Muscle of leg (tissue), 11 donors: Measurements from ENCODE around the gene AIP. TPM values are rescaled to one million over a fixed set of nuclear protein-coding genes. Genes with fewer than 3 reads are reported as not detected.
A peak's percentile ranks its signal among the peaks of the same experiment; 100 is the strongest.
"Not testable (repeated sequence)": the region's sequence is repeated elsewhere in the genome, so short reads cannot be mapped to it uniquely, and the experiment has no call there.

Source experiments
- DNase-seq: peaks from one replicate; pipeline ENCODE4 v3.0.0; 2013
- H3K27ac ChIP-seq: one replicate; pipeline ENCODE4 v1.5.1; 2013; ENCODE audit warnings: mild to moderate bottlenecking, low read length, control low read depth
- H3K27me3 ChIP-seq: one replicate; pipeline ENCODE4 v1.6.1; 2013; ENCODE audit warnings: low read length; ENCODE audit not compliant: control insufficient read depth, insufficient read depth
- H3K36me3 ChIP-seq: one replicate; pipeline ENCODE4 v1.6.1; 2013; ENCODE audit warnings: low read length; ENCODE audit not compliant: control insufficient read depth, insufficient read depth
- H3K4me1 ChIP-seq: one replicate; pipeline ENCODE4 v1.6.1; 2013; ENCODE audit warnings: low read length; ENCODE audit not compliant: control insufficient read depth, insufficient read depth
- H3K4me3 ChIP-seq: one replicate; pipeline ENCODE4 v1.5.1; 2013; ENCODE audit warnings: low read length, control low read depth
- H3K9me3 ChIP-seq: replicated peaks from 2 replicates; pipeline ENCODE4 v1.6.1; 2013; ENCODE audit warnings: low read depth, low read length; ENCODE audit not compliant: control insufficient read depth
- WGBS: methylation state at CpG from one replicate; pipeline ENCODE4 v1.1.5; 2013; ENCODE audit warnings: missing lambda C conversion rate; ENCODE audit not compliant: insufficient coverage; 5-methylcytosine and 5-hydroxymethylcytosine counted together
- polyA plus RNA-seq, 8 donors: library from polyadenylated mRNA; unstranded; fragments of 120-200 nt; gene quantifications; one replicate each; pipeline versions ENCODE4 v1.2.1 to v1.2.3, GENCODE V29; 2013; ENCODE audit warnings: inconsistent platforms in 1 of 8, low replicate concordance in 1 of 8; ENCODE audit not compliant: insufficient read length in 8 of 8, insufficient read depth in 1 of 8
- total RNA-seq: library from RNA; stranded (reverse); fragments of 120-200 nt; gene quantifications from one replicate; pipeline ENCODE4 v1.2.4, GENCODE V29; 2013

The AIP gene
- total and polyA plus RNA-seq, 9 donors: 41.2 to 60.3 (median 52.8) TPM

DNA sequence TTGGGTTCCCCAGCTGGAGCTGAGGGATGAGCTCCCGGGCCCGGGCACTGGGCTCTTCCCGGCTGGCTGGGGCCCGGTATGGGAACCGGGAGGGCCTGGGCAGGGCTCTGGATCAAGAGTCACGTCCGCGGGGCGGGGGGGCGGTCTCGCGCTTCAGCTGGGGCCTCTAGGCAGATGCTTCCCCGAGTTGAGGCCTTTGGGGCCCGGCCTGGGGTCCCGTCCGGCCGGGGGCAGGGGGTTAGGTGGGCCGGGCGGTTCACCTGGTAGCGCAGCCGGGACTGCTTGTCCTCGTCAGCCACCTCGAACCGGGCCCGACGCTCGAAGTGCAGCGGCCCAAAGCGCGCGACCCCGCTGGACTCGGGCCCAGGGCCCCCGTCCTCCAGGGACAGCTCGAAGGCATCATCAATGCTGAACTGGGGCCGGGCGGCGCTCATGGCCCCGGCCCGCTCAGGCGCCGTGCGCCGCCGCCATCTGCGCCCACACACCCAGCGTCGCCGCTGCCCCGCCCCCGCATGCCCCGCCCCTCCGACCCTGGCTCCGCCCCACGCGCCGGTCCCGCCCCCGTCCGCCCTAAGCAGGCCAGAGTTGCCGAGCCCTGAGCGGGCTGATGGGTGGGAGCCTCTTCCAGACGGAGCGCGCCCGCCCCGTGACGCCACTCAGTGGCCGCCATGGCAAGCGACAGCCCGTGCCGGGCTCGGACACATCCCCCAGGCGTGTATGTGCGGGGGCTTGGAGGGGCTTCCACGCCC lies 13.9 kb upstream of the AIP start, which contains the start of gene TMEM134:
Gene TMEM134 (minus strand): TSS at position 493 of the 749 bp plus-strand sequence. CDS start 59 bp downstream, at position 434.
- Histone ChIP-seq H3K4me1 (peaks cover 31% of the 10 kb centered on the region), H3K36me3 (peaks cover 9% of the 10 kb centered on the region), H3K9me3 (no peaks in the 10 kb centered on the region), H3K27me3 (peaks cover 2% of the 10 kb centered on the region), H3K27ac (peak within 1 kb of the TSS; percentile 92), H3K4me3 (peak within 1 kb of the TSS; percentile 81)
- peak; percentile 97 for DNase-seq
- WGBS: under 1% methylated on average over 72 of the region's 76 CpGs

DNA sequence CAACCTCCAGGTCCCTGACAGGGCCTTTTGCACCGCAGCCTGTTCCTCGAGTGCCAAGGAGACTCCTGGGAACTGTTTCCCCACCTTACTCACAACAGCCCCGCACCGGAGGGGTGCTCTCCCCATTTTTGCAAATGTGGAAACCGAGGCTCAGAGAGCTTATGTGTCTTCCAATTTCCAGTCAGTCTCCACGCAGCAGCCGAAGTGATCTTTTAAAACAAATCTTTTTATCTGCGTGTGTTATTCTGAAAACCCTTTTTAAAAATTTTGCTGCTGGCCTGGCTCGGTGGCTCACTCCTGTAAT lies 13.4 kb upstream of the AIP start:
- Histone ChIP-seq H3K4me1 (peaks cover 26% of the 10 kb centered on the region), H3K4me3 (peak overlapping the region; percentile 73), H3K36me3 (peaks cover 9% of the 10 kb centered on the region), H3K27me3 (peaks cover 2% of the 10 kb centered on the region), H3K27ac (peak overlapping the region; percentile 92), H3K9me3 (no peaks in the 10 kb centered on the region)
- 18% methylated on average over 6 of the region's 9 CpGs for WGBS
- no peak for DNase-seq

DNA sequence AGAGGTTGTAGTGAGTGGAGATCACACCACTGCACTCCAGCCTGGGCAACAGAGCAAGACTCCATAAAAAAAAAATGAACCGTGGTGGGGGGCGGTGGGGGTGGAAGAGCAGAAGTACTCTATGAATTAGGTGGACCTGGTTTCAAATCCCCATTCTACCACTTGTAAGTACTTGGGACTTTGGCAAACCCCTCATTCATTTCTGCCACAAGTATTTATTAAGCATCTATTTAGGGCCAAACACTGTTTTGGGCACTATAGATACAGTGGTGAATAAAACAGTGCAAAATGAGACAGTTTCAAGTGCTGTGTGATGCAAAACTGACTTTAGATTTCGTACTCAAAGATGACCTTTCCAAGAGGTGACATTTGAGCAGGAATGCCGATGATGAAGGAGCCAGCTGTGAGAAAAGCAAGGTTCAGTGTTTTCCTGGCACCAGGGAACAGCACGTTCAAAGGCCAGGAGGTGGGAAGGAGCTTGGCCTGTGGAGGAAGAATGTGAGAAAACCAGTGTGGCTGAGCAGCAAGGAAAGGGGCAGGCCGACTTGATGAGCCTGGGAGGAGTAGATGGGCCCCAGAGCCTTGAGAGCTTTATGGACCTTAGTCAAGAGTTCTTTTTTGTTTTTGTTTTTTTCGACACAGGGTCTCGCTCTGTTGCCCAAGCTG lies 12.4 kb upstream of the AIP start:
- no peak for DNase-seq
- Histone ChIP-seq H3K9me3 (no peaks in the 10 kb centered on the region), H3K4me1 (peaks cover 20% of the 10 kb centered on the region), H3K36me3 (peaks cover 7% of the 10 kb centered on the region), H3K27ac (no peak overlapping the region), H3K27me3 (peaks cover 2% of the 10 kb centered on the region), H3K4me3 (no peak overlapping the region)
- WGBS: 57% methylated on average over 4 of the region's 8 CpGs

DNA sequence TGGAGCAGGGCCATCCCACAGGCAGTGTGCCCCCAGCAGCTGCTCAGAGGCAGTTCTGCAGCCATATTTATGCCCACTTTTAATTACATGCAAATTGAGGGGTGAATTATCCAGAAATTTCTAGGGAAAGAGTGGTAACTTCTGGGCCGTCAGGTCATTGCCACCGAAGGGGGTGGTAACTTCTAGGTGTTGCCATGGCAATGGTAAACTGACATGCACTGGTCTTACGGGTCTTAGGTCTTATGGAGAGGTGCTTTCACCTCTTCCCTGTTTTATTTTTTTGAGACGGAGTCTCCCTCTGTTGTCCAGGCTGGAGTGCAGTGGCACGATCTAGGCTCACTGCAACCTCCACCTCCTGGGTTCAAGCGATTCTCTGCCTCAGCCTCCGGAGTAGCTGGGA lies 9.9 kb upstream of the AIP start:
- WGBS: 65% methylated on average over 4 of the region's 7 CpGs
- DNase-seq: no peak
- H3K27ac ChIP-seq: no peak overlapping the region
- no peaks in the 10 kb centered on the region for H3K9me3 ChIP-seq
- no peak overlapping the region for H3K4me3 ChIP-seq
- no peaks in the 10 kb centered on the region for H3K36me3 ChIP-seq
- H3K4me1 ChIP-seq: peaks cover 13% of the 10 kb centered on the region
- peaks cover 4% of the 10 kb centered on the region for H3K27me3 ChIP-seq

DNA sequence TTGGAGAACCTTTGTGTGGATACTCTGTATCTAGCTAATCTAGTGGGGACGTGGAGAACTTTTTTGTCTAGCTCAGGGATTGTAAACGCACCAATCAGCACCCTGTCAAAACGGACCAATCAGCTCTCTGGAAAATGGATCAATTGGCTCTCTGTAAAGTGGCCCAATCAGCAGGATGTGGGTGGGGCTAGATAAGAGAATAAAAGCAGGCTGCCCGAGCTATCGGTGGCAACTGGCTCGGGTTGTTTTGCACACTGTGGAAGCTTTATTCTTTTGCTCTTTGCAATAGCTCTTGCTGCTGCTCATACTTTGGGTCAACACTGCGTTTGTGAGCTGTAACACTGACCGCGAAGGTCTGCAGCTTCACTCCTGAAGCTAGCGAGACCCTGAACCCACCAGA lies 6.1 kb upstream of the AIP start:
- H3K27me3 ChIP-seq, H3K4me3 ChIP-seq, H3K27ac ChIP-seq, DNase-seq, H3K36me3 ChIP-seq, H3K4me1 ChIP-seq, H3K9me3 ChIP-seq: not testable (repeated sequence)
- WGBS: 90% methylated on average over 10 of the region's 10 CpGs

DNA sequence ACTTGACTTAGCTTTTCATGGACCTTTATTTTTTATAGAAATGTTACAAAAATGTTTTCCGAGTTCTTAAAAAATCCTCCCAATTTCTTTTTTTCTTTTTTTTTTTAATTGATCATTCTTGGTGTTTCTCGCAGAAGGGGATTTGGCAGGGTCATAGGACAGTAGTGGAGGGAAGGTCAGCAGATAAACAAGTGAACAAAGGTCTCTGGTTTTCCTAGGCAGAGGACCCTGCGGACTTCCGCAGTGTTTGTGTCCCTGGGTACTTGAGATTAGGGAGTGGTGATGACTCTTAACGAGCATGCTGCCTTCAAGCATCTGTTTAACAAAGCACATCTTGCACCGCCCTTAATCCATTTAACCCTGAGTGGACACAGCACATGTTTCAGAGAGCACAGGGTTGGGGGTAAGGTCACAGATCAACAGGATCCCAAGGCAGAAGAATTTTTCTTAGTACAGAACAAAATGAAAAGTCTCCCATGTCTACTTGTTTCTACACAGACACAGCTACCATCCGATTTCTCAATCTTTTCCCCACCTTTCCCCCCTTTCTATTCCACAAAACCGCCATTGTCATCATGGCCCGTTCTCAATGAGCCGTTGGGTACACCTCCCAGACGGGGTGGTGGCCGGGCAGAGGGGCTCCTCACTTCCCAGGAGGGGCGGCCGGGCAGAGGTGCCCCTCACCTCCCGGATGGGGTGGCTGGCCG lies 5.3 kb upstream of the AIP start:
- WGBS: 72% methylated on average over 6 of the region's 16 CpGs
- DNase-seq, H3K9me3 ChIP-seq, H3K4me3 ChIP-seq, H3K27ac ChIP-seq, H3K36me3 ChIP-seq, H3K4me1 ChIP-seq, H3K27me3 ChIP-seq: not testable (repeated sequence)

DNA sequence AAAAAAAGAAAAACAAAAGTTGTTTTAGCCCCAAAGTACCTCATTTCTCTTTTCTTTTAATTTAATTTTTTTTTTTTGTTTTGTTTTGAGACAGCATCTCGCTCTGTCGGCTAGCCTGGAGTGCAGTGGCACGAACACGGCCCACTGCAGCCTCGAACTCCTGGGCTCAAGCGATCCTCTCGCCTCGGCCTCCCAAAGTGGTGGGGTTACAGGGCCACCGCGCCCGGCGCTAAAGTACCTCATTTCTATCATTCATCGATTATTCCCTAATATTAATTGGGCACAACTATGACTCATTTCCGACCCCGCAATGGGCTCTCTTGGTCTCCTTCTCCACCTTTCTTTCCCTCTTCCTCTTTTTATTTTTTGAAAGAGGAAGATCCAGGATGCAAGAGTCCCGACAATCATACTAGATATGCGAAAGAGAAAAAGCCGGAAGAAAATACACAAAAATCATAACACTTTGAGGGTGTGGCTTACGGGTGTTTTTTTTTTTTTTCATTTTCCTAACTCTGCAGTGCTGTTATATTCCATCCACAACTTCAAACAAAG lies 475 bp upstream of the AIP start:
- Histone ChIP-seq H3K27ac (peak overlapping the region; percentile 95), H3K27me3 (no peaks in the 10 kb centered on the region), H3K4me1 (peaks cover 17% of the 10 kb centered on the region), H3K9me3 (peaks cover 2% of the 10 kb centered on the region), H3K36me3 (peaks cover 14% of the 10 kb centered on the region), H3K4me3 (peak overlapping the region; percentile 72)
- no peak for DNase-seq
- 77% methylated on average over 7 of the region's 19 CpGs for WGBS

DNA sequence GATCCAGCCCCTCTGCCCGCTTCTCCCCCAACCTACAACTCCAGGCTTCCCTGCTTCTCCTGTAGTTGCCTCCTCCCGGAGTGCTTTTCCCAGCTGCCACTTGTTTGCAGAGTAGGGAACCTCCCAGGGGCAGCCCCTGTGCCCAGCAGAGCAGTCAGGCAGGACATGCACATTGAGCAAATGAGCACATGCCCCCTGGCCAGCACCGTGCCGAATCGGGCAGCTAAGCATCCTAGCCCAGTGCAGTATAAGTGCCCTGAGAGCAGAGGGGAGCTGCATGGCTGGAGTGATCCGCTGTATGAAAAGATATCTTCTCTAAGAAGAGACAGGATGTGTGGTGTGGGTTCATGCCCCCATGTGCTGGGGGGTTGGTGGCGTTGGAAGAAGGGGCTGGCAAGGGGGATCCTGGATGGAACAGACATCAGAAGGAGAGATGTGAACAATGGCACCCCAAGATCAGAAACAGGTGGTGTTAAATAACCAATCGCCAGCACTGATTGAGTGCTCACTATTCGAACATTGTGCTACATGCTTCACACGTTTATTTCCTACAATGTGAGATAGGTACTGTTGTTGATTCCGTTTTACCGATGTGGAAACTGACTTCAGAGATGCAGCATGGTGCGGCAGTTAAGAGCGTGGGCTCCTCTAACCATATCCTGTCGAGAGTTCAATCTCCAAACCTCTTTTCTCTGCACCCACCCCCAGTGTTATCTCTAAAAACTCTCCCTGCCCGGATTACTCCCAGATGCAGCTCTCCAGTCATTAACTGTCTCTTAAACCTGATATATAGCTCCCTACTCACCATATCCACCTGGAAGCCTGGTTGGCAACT lies 1.2 kb downstream of the AIP start:
- no peaks in the 10 kb centered on the region for H3K27me3 ChIP-seq
- peak overlapping the region; percentile 72 for H3K4me3 ChIP-seq
- peak overlapping the region; percentile 35 for H3K27ac ChIP-seq
- H3K4me1 ChIP-seq: peaks cover 17% of the 10 kb centered on the region
- peaks cover 2% of the 10 kb centered on the region for H3K9me3 ChIP-seq
- peak; percentile 20 for DNase-seq
- WGBS: 81% methylated on average over 13 of the region's 16 CpGs
- H3K36me3 ChIP-seq: peaks cover 28% of the 10 kb centered on the region

DNA sequence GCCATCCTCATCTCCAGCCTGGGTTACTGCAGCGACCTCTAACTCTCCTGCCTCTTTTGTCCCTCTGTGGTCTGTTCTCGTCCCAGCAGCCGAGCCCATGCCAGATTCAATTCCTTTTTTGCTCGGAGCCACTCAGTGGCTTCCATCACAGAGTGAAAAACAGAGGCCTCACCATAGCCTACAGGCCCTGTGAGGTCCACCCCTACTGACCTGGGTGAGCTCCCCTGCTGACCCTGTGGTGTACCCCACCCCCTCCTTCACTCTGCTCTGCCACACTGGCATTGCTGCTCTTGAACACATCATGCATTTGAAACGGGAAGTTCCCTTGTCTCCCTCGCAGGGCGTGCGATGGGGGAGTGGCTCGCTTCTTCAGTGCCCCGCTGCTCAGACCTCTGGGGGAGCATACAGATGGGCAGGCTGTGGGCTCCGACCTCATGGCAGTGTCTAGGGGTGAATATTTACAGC lies 2.1 kb downstream of the AIP start:
- H3K4me3 ChIP-seq: no peak overlapping the region
- peak; percentile 16 for DNase-seq
- H3K36me3 ChIP-seq: peaks cover 36% of the 10 kb centered on the region
- H3K27ac ChIP-seq: peak overlapping the region; percentile 3
- peaks cover 2% of the 10 kb centered on the region for H3K9me3 ChIP-seq
- WGBS: 70% methylated on average over 9 of the region's 11 CpGs
- peaks cover 17% of the 10 kb centered on the region for H3K4me1 ChIP-seq
- no peaks in the 10 kb centered on the region for H3K27me3 ChIP-seq
